K562 (cell line): ENCODE measurements around the gene UBA7. TPM values are rescaled to one million over a fixed set of nuclear protein-coding genes. Genes with fewer than 3 reads are reported as not detected.

ENCODE experiments used
- ATAC-seq: fragments of 200-7000 bp; cut with Tn5 transposase; 3 replicates; pipeline ENCODE4 v1.9.1; 2020; ENCODE audit warnings: moderate library complexity
- BruUV-seq: library from RNA; stranded (reverse); fragments of 400-500 nt; replicated peaks from 2 replicates; lab custom pipeline; 2021; lab: Mats Ljungman, UMichigan
- CTCF ChIA-PET: fragments of 300-600 bp; formaldehyde crosslinking; extraction: SDS; loops from one replicate; lab custom pipeline; 2021; ENCODE audit warnings: low intra/inter-chr PET ratio; lab: Yijun Ruan, JAX
- POLR2A ChIA-PET: fragments of 300-600, 350-650 bp; sonication (Branson Sonifier 250); formaldehyde crosslinking; extraction: SDS; loops from one replicate; lab custom pipeline; 2021; ENCODE audit warnings: antibody characterized with exemption, inconsistent platforms; lab: Yijun Ruan, JAX
- DNase-seq, 4 experiments: peaks; one replicate each; pipeline versions ENCODE4 v3.0.0 to v3.0.0-alpha.2; 2011 to 2018; ENCODE audit warnings: low spot score in 3 of 4, mixed read lengths in 3 of 4; ENCODE audit errors: extremely low read depth in 1 of 4
- FAIRE-seq: peaks from 2 replicates; lab custom pipeline; 2011; peaks lifted over from hg19 to GRCh38; lab: Jason Lieb, UNC
- H2AFZ ChIP-seq: 2 replicates; pipeline ENCODE4 v1.6.0; 2011; ENCODE audit warnings: low read depth, low read length, control low read depth, inconsistent platforms
- H3K27ac ChIP-seq: fragments of 200-600 bp; 3 replicates; pipeline ENCODE4 v1.8.0; 2011; ENCODE audit warnings: low read depth, mild to moderate bottlenecking, control low read depth, inconsistent platforms, low read length, moderate library complexity, mixed read lengths; ENCODE audit errors: extremely low read depth
- H3K27me3 ChIP-seq, 2 experiments: fragments of 300-600 bp in 1 of 2; 2 replicates in 1 of 2; 3 replicates in 1 of 2; pipeline versions ENCODE4 v1.6.0 to v1.8.0; 2011; ENCODE audit warnings: inconsistent platforms in 2 of 2, low read length in 2 of 2, mild to moderate bottlenecking in 1 of 2, mixed read lengths in 1 of 2, moderate library complexity in 1 of 2; ENCODE audit not compliant: control insufficient read depth in 2 of 2, insufficient read depth in 2 of 2
- H3K36me3 ChIP-seq: fragments of 300-600 bp; 3 replicates; pipeline ENCODE4 v1.8.0; 2011; ENCODE audit warnings: mild to moderate bottlenecking, low read length, inconsistent platforms; ENCODE audit not compliant: control insufficient read depth, insufficient read depth
- H3K4me1 ChIP-seq, 2 experiments: fragments of 200-600 bp in 1 of 2; replicated peaks in 1 of 2; 2 replicates in 1 of 2; 3 replicates in 1 of 2; pipeline versions ENCODE4 v1.5.1 to v1.8.0; 2011; ENCODE audit warnings: inconsistent platforms in 2 of 2, low read length in 2 of 2, mild to moderate bottlenecking in 1 of 2, mixed read lengths in 1 of 2, moderate library complexity in 1 of 2; ENCODE audit not compliant: control insufficient read depth in 2 of 2, insufficient read depth in 2 of 2
- H3K4me2 ChIP-seq: 2 replicates; pipeline ENCODE4 v1.6.1; 2011; ENCODE audit warnings: low read length, control low read depth, inconsistent platforms, mixed read lengths; ENCODE audit not compliant: insufficient read depth
- H3K4me3 ChIP-seq: fragments of 200-600 bp; sonication (generic), shearing (Covaris generic); 2 replicates; pipeline ENCODE4 v1.5.1; 2016; ENCODE audit warnings: control low read depth, inconsistent platforms
- H3K79me2 ChIP-seq: fragments of 200-600 bp; 3 replicates; pipeline ENCODE4 v1.8.0; 2011; ENCODE audit warnings: low read length, inconsistent platforms; ENCODE audit not compliant: control insufficient read depth, insufficient read depth
- H3K9ac ChIP-seq, 2 experiments: 2 replicates each; pipeline versions ENCODE4 v1.6.0 to v1.6.1; 2011; ENCODE audit warnings: low read depth in 2 of 2, low read length in 2 of 2, control low read depth in 1 of 2, inconsistent platforms in 1 of 2, mild to moderate bottlenecking in 1 of 2, mixed read lengths in 1 of 2; ENCODE audit not compliant: insufficient read depth in 1 of 2
- H3K9me1 ChIP-seq: one replicate; pipeline ENCODE4 v1.6.0; 2011; ENCODE audit warnings: inconsistent platforms, mild to moderate bottlenecking, low read length, moderate library complexity; ENCODE audit not compliant: control insufficient read depth, insufficient read depth
- H3K9me3 ChIP-seq: replicated peaks from 2 replicates; pipeline ENCODE4 v1.5.1; 2011; ENCODE audit warnings: low read depth, low read length, inconsistent platforms; ENCODE audit not compliant: control insufficient read depth, insufficient read depth
- H4K20me1 ChIP-seq: replicated peaks from 2 replicates; pipeline ENCODE4 v1.6.1; 2011; ENCODE audit warnings: low read length, inconsistent platforms, mixed read lengths; ENCODE audit not compliant: control insufficient read depth, insufficient read depth
- NCOA1 ChIP-seq: fragments of 450-650 bp; IDR thresholded peaks from 2 replicates; pipeline ENCODE4 v1.6.1; 2016; ENCODE audit warnings: low read depth
- ZNF143 ChIP-seq: sonication (generic); formaldehyde crosslinking; IDR thresholded peaks from 2 replicates; pipeline ENCODE4 v1.9.0; 2022; ENCODE audit warnings: mild to moderate bottlenecking, missing genetic modification reagents
- WGBS: fragments of 100-300 bp; shearing (Covaris generic); methylation state at CpG from one replicate; pipeline ENCODE4 v1.1.6; 2016; ENCODE audit warnings: low coverage, mixed read lengths; ENCODE audit not compliant: insufficient coverage; ENCODE audit errors: missing lambda C conversion rate; 5-methylcytosine and 5-hydroxymethylcytosine counted together
- in situ Hi-C: fragments of 300-500 bp; cut with MboI; formaldehyde crosslinking; loops from 4 replicates; pipeline ENCODE4 v1.15.0; 2018; ENCODE audit warnings: inconsistent platforms, mixed read lengths
- intact Hi-C: fragments of 100-400 bp; cut with micrococcal nuclease; formaldehyde crosslinking; loops from 2 replicates; pipeline ENCODE4 v1.14.2; 2022
- polyA plus RNA-seq, 8 experiments: library from polyadenylated mRNA; depleted of rRNA in 4 of 8; stranded (reverse) in 5 of 8; unstranded in 3 of 8; fragments of >200 nt; fragmentation: Nextera tagmentation in 2 of 8; fragmentation: Illumina TruSeq in 1 of 8; extraction: Ambion mirVana in 2 of 8; extraction: Trizol in 1 of 8; gene quantifications; 2 replicates each; pipeline versions ENCODE4 v1.2.1 to v1.2.3, GENCODE V29; 2011 to 2014; ENCODE audit warnings: inconsistent platforms in 1 of 8, missing spikeins in 1 of 8
- total RNA-seq, 7 experiments: library from RNA; depleted of rRNA in 6 of 7; stranded (reverse); fragments of >200 nt in 6 of 7; fragmentation: Illumina TruSeq in 2 of 7; extraction: Trizol in 2 of 7; gene quantifications; 2 replicates each; pipeline versions ENCODE4 v1.2.1 to v1.2.3, GENCODE V29; 2011 to 2021; ENCODE audit warnings: low replicate concordance in 1 of 7
- TF ChIP-seq, protein P1 (sequence below), 2 experiments: fragments of 450-650 bp; IDR thresholded peaks; 2 replicates each; pipeline ENCODE4 v1.6.1; 2016

UBA7 gene
- total and polyA plus RNA-seq, 9 of the 15 experiments (the other 6 are each of a cell fraction or from before 2014, with no cell fraction given): 0.17 to 3.3 (median 2.0) TPM

DNA sequence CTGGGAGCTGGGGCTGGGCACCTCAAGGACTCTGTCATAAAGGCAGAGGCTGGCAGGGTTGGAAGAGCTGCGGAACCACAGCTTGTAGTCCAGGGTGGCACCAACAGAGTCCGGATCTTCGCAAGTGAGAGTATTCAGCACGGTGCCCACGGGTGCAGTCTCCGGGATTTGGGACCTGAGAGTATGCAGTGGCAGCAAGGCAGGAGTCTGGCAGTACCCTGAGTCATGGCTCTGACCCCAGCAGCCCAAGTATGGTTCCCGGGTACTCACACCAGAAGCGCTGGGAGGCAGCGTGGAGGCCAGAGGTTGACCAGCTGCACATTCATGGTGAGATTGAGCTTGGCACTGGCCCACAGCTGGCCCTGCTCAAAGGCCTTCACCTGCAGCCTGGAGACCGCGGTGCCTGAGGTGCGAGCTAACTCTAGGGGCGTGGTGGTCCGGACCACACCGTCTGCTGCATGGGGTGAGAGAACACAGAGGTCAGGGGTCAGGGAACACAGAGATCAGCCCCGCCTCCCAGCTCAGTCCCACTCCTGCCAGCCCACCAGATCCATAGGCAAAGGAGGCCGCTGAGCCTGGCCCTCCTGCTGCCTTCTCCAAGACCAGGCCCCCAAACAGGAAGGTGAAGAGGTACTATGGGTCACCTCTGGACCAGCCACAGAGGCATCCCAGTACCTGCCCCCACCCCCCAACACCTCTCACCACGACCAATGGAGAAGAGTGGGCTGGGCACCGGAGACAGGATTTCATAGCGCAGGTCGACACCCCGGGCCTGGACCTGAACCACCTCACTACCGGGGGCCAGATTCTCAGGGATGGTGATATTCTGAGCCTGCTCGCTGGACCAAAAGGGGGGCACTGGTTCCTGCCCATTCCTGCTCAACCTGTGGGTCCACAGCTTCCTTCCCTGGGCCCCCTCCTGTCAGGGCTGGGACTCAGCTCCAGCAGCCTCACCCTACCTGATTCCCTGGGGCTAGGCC, 18.5 kb downstream of the UBA7 start:
- ChIA-PET CTCF (no interaction called here), POLR2A (interaction anchor here (0.6 to 1.1 kb wide), 3 partner anchors 9 to 366 kb away, joined by 3 to 5 read pairs (median 3); partner anchors contain the start of genes IP6K1 and NICN1)
- no TSS peak for BruUV-seq
- Histone ChIP-seq H4K20me1 (no peaks in the 10 kb centered on the region), H3K79me2 (no peaks in the 10 kb centered on the region), H3K9me1 (peaks cover 2% of the 10 kb centered on the region), H3K27ac (no peak overlapping the region), H2AFZ (no peak overlapping the region), H3K4me1 (peaks cover 7 to 10% of the 10 kb centered on the region in 2 experiments; a peak in 3 of 5 replicates), H3K9ac (no peak overlapping the region), H3K4me2 (no peak overlapping the region), H3K36me3 (no peaks in the 10 kb centered on the region), H3K4me3 (no peak overlapping the region), H3K27me3 (no peaks in the 10 kb centered on the region), H3K9me3 (no peaks in the 10 kb centered on the region)
- TF ChIP-seq, protein P1, sequence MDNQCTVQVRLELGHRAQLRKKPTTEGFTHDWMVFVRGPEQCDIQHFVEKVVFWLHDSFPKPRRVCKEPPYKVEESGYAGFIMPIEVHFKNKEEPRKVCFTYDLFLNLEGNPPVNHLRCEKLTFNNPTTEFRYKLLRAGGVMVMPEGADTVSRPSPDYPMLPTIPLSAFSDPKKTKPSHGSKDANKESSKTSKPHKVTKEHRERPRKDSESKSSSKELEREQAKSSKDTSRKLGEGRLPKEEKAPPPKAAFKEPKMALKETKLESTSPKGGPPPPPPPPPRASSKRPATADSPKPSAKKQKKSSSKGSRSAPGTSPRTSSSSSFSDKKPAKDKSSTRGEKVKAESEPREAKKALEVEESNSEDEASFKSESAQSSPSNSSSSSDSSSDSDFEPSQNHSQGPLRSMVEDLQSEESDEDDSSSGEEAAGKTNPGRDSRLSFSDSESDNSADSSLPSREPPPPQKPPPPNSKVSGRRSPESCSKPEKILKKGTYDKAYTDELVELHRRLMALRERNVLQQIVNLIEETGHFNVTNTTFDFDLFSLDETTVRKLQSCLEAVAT (IDR thresholded peaks at IDR 0.05): no peak
- TF ChIP-seq NCOA1: no peak
- TF ChIP-seq ZNF143 (CRISPR knock-in tag): no peak
- ATAC-seq (no peak), DNase-seq (peak in 1 of 4 experiments; percentile 2), FAIRE-seq (no peak)
- intact Hi-C loops: no loop called here
- 55% methylated on average over 17 of the region's 24 CpGs for WGBS
- in situ Hi-C loops: no loop called here
